Measurements from ENCODE around the gene KCNJ13.

The KCNJ13 gene

DNA sequence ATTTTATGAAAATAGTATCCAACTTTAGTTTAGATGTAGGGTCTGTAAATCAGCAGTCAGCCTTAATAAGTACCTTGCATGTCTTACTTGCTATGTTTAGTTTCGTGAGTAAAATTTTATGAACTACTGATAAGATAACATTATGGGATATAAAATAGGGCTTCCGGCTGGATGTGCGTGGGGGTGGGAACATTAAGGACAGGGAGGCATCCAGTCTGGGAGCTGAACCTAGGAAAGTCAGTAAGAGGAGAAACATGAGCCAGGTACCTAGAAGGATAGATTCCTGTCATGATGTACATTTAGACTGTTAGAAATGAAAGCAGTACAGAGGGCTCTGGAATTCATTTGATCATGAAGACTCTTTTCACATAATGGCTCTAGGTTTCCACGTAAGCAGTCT is 12.7 kb upstream of the KCNJ13 start:
- no peak for DNase-seq (ENCODE audit: low read depth)
- TF ChIP-seq, protein P1, sequence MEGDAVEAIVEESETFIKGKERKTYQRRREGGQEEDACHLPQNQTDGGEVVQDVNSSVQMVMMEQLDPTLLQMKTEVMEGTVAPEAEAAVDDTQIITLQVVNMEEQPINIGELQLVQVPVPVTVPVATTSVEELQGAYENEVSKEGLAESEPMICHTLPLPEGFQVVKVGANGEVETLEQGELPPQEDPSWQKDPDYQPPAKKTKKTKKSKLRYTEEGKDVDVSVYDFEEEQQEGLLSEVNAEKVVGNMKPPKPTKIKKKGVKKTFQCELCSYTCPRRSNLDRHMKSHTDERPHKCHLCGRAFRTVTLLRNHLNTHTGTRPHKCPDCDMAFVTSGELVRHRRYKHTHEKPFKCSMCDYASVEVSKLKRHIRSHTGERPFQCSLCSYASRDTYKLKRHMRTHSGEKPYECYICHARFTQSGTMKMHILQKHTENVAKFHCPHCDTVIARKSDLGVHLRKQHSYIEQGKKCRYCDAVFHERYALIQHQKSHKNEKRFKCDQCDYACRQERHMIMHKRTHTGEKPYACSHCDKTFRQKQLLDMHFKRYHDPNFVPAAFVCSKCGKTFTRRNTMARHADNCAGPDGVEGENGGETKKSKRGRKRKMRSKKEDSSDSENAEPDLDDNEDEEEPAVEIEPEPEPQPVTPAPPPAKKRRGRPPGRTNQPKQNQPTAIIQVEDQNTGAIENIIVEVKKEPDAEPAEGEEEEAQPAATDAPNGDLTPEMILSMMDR (conservative IDR thresholded peaks at IDR 0.05; ENCODE audit: control insufficient read depth, insufficient read depth, low read depth, low read length) = no peak
- no peak overlapping the region for H3K4me3 ChIP-seq (ENCODE audit: control insufficient read depth, low read depth, low read length)

DNA sequence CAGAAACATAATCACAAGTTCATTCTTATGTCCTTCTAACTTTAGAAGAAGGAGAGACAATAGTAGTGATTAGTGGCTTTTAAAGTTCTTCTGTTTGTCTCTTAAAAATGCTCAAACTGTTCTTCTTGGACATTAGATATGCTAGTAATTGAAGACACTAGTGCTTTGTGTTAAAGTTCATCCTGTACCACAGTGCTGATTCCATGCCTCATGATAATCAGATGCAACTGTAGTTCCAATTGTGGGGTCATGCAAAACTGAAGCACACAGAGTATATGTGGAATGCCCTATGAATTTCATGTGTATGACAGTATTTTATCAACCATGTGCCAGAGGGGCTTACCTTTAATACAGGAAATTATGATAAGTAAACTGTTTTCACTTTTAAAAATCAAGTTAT is 11.4 kb upstream of the KCNJ13 start:
- DNase-seq (ENCODE audit: low read depth) = no peak
- TF ChIP-seq, protein P1 (conservative IDR thresholded peaks at IDR 0.05; ENCODE audit: control insufficient read depth, insufficient read depth, low read depth, low read length) = no peak
- H3K4me3 ChIP-seq (ENCODE audit: control insufficient read depth, low read depth, low read length) = no peak overlapping the region

DNA sequence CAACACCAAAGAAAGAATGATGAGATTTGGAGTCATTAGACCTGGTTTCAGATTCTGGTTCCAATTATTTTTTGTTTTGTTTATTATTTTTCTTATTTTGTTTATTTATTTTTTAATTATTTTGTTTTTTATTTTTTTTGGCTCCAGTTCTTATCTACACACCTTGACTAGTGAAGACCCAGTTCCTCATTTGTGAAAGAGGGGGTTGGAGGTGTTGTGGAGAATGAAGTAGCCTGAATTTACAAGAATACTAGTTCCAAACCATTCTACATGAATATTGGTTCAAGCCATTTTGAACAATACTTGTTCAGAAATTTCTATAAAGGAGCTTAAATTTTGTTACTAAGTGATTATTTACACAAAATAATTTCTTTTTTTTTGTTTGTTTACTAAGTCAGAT is 6.9 kb upstream of the KCNJ13 start:
- no peak for DNase-seq (ENCODE audit: low read depth)
- TF ChIP-seq, protein P1 (conservative IDR thresholded peaks at IDR 0.05; ENCODE audit: control insufficient read depth, insufficient read depth, low read depth, low read length) = no peak
- H3K4me3 ChIP-seq (ENCODE audit: control insufficient read depth, low read depth, low read length) = no peak overlapping the region

DNA sequence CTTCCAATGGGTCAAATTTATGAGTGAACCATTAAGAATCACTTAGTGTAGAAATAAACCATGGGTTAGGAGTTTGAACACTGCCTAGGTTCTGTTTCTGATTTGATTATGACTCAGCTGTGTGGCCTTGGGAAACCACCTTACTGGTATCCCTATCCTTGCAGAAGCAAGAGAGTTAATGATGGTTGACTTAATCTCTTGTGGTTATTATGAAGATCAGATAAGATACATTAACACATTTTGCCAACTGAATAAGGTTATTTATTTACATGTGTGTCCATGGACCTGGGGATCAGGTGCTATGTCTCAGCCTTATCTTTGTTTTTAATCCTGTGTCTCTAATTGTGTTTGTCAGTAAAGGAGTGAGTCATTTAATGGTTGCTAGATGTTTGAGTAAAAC is 5.4 kb upstream of the KCNJ13 start:
- peak; percentile 79 for DNase-seq (ENCODE audit: low read depth)
- TF ChIP-seq, protein P1 (conservative IDR thresholded peaks at IDR 0.05; ENCODE audit: control insufficient read depth, insufficient read depth, low read depth, low read length) = no peak
- no peak overlapping the region for H3K4me3 ChIP-seq (ENCODE audit: control insufficient read depth, low read depth, low read length)

DNA sequence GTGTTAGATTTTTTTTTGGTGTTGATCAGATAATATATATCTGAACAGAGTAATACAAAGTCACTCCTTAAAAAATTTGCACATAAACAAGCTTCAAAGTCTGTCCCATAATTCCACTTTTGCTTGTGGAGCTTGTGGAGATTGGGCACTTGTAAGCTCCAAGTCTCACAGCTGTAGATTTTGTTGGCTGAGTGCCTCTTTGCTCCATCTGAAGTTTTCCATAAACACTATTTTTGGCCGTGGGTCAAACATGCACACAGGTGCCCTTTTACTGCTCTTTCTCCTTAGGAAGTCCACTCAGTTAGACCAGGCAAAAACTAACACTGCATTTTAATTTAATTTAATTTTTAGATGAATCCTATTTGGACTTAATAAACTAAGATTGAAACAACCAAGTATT is 3.6 kb upstream of the KCNJ13 start:
- DNase-seq (ENCODE audit: low read depth) = no peak
- no peak overlapping the region for H3K4me3 ChIP-seq (ENCODE audit: control insufficient read depth, low read depth, low read length)
- TF ChIP-seq, protein P1 (conservative IDR thresholded peaks at IDR 0.05; ENCODE audit: control insufficient read depth, insufficient read depth, low read depth, low read length) = no peak

DNA sequence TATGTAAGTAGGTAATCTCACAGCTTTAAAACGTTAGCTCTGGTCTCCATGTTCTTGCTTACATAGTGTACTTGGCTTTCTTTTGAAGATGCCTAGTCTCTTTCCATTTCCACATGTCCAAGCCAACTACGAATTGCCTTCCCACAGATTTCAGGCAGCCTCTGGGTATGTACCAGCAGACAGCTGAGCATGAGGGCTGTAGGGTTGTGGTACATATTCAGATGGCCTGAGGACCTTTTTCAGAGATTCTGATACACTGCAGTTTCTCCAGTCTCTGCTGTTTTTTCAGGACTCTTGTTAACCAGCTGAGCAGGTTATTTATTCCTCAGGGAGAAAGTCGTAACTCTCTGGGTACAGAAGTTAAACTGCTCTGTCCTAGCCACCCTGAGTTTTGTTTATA is 3.1 kb upstream of the KCNJ13 start:
- TF ChIP-seq, protein P1 (conservative IDR thresholded peaks at IDR 0.05; ENCODE audit: control insufficient read depth, insufficient read depth, low read depth, low read length) = no peak
- DNase-seq (ENCODE audit: low read depth) = no peak
- no peak overlapping the region for H3K4me3 ChIP-seq (ENCODE audit: control insufficient read depth, low read depth, low read length)

DNA sequence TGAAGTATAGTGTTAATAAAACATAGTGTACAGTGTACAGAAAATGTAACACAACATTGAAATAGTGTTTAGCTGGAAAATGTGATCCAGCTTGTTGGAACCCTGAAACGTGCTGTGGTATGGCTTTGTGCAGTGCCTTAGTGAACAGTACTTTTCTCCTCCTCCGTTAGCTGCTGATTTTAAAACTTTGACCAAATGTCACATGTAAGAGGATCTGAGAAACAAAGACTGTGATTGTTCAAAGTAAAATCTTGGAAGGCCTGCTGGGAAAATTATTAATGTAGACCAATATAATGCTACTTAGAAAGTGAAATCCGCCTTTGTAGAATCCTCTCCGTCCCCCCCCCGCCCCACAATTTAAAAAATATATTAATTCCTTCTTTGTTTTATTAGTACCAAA is 911 bp upstream of the KCNJ13 start:
- no peak overlapping the region for H3K4me3 ChIP-seq (ENCODE audit: control insufficient read depth, low read depth, low read length)
- DNase-seq (ENCODE audit: low read depth) = no peak
- TF ChIP-seq, protein P1 (conservative IDR thresholded peaks at IDR 0.05; ENCODE audit: control insufficient read depth, insufficient read depth, low read depth, low read length) = no peak
